Measurements from ENCODE around the gene ASB6. TPM values are rescaled to one million over a fixed set of nuclear protein-coding genes. Genes with fewer than 3 reads are reported as not detected.
A peak's percentile ranks its signal among the peaks of the same experiment; 100 is the strongest.

Gene ASB6
- total and polyA plus RNA-seq, 7 experiments from 2014 or later: 18.5 to 40.9 (median 28.1) TPM

- POLR2A ChIA-PET: no interaction called here
- ATAC-seq (no peak), DNase-seq (no peak)
- intact Hi-C loops (cut with micrococcal nuclease): no loop called here
- CTCF ChIA-PET: interaction anchor here (0.5 to 1.7 kb wide), 2 partner anchors 11 to 458 kb away, joined by 3 to 4 read pairs; no protein-coding TSS in a partner anchor
- peaks cover 6 to 55% (median 18%) of the 10 kb centered on the region in 3 experiments for H3K36me3 ChIP-seq (ENCODE audit: control insufficient read depth in 2 of 3, insufficient read depth in 3 of 3, low read length in 3 of 3)
- no peak overlapping the region for H3K27ac ChIP-seq (ENCODE audit: low read depth, low read length)
- no peaks in the 10 kb centered on the region for H3K9me3 ChIP-seq (ENCODE audit: control insufficient read depth in 2 of 3, low read length in 3 of 3)
- Mint-ChIP-seq H3K27ac (peak overlapping the region in 4 of 9 donors; percentile 25 to 73 (median 55)), H3K9me3 (no peaks in the 10 kb centered on the region), H3K4me3 (peak overlapping the region in 1 of 10 donors; percentile 47), H3K36me3 (peaks cover 0 to 9% (median 0%) of the 10 kb centered on the region in 5 donors), H3K27me3 (no peaks in the 10 kb centered on the region), H3K4me1 (peaks cover 36 to 57% (median 51%) of the 10 kb centered on the region in 7 donors)
- H3K4me3 ChIP-seq (ENCODE audit: low read length): no peak overlapping the region
- H3K4me1 ChIP-seq (ENCODE audit: control insufficient read depth in 2 of 2, insufficient read depth in 2 of 2, low read length in 2 of 2): peaks cover 22 to 26% of the 10 kb centered on the region in 2 donors
- no peaks in the 10 kb centered on the region for H3K27me3 ChIP-seq (ENCODE audit: control insufficient read depth in 2 of 2, insufficient read depth in 2 of 2, low read length in 2 of 2)
Observed at GRCh38 chr9:129631674-129632129, 10.2 kb downstream of the ASB6 start.

- intact Hi-C loops (cut with micrococcal nuclease): no loop called here
- no peak for ATAC-seq
- Histone ChIP-seq H3K4me3 (ENCODE audit: low read length) (no peak overlapping the region), H3K4me1 (ENCODE audit: control insufficient read depth in 2 of 2, insufficient read depth in 2 of 2, low read length in 2 of 2) (peaks cover 22 to 26% of the 10 kb centered on the region in 2 donors), H3K27ac (ENCODE audit: low read depth, low read length) (no peak overlapping the region), H3K36me3 (ENCODE audit: control insufficient read depth in 2 of 3, insufficient read depth in 3 of 3, low read length in 3 of 3) (peaks cover 6 to 57% (median 18%) of the 10 kb centered on the region in 3 experiments), H3K9me3 (ENCODE audit: control insufficient read depth in 2 of 3, low read length in 3 of 3) (no peaks in the 10 kb centered on the region), H3K27me3 (ENCODE audit: control insufficient read depth in 2 of 2, insufficient read depth in 2 of 2, low read length in 2 of 2) (no peaks in the 10 kb centered on the region)
- DNase-seq: no peak
- peaks cover 0 to 9% (median 0%) of the 10 kb centered on the region in 5 donors for H3K36me3 Mint-ChIP-seq
- H3K9me3 Mint-ChIP-seq: no peaks in the 10 kb centered on the region
- ChIA-PET POLR2A (no interaction called here), CTCF (interaction anchor here (0.5 to 1.9 kb wide), 3 partner anchors 12 to 492 kb away, joined by 3 to 6 read pairs (median 4); no protein-coding TSS in a partner anchor)
- peak overlapping the region in 6 of 9 donors; percentile 23 to 87 (median 44) for H3K27ac Mint-ChIP-seq
- H3K4me3 Mint-ChIP-seq: peak overlapping the region in 2 of 10 donors; percentile 14 to 29
- peaks cover 37 to 57% (median 52%) of the 10 kb centered on the region in 7 donors for H3K4me1 Mint-ChIP-seq
- no peaks in the 10 kb centered on the region for H3K27me3 Mint-ChIP-seq
Observed at GRCh38 chr9:129630967-129631673, 10.8 kb downstream of the ASB6 start.

GRCh38 chr9:129629251-129629820 lies 12.6 kb downstream of the ASB6 start:
- Mint-ChIP-seq H3K27ac (peak overlapping the region in 6 of 9 donors; percentile 13 to 94 (median 72)), H3K4me1 (peaks cover 38 to 69% (median 63%) of the 10 kb centered on the region in 7 donors), H3K9me3 (no peaks in the 10 kb centered on the region), H3K27me3 (no peaks in the 10 kb centered on the region), H3K4me3 (peak overlapping the region in 5 of 10 donors; percentile 29 to 95 (median 61)), H3K36me3 (peaks cover 0 to 5% (median 0%) of the 10 kb centered on the region in 5 donors)
- intact Hi-C loops (cut with micrococcal nuclease): loop anchor here (5.0 to 10.0 kb wide), 5 partner anchors 163 to 258 kb away; partner anchors contain the start of gene TOR1B (in 1 of the 2)
- ChIA-PET POLR2A (interaction anchor here (1.3 to 2.7 kb wide), 2 partner anchors 8 to 10 kb away, joined by 3 to 8 read pairs; no protein-coding TSS in a partner anchor), CTCF (interaction anchor here (0.6 to 1.9 kb wide), 3 partner anchors 10 to 490 kb away, joined by 3 to 6 read pairs (median 5); no protein-coding TSS in a partner anchor)
- no peak overlapping the region for H3K27ac ChIP-seq (ENCODE audit: low read depth, low read length)
- no peak overlapping the region for H3K4me3 ChIP-seq (ENCODE audit: low read length)
- H3K4me1 ChIP-seq (ENCODE audit: control insufficient read depth in 2 of 2, insufficient read depth in 2 of 2, low read length in 2 of 2): peaks cover 26 to 39% of the 10 kb centered on the region in 2 donors
- no peak for DNase-seq
- H3K27me3 ChIP-seq (ENCODE audit: control insufficient read depth in 2 of 2, insufficient read depth in 2 of 2, low read length in 2 of 2): no peaks in the 10 kb centered on the region
- H3K9me3 ChIP-seq (ENCODE audit: control insufficient read depth in 2 of 3, low read length in 3 of 3): no peaks in the 10 kb centered on the region
- H3K36me3 ChIP-seq (ENCODE audit: control insufficient read depth in 2 of 3, insufficient read depth in 3 of 3, low read length in 3 of 3): peaks cover 0 to 41% (median 4%) of the 10 kb centered on the region in 3 experiments
- no peak for ATAC-seq

GRCh38 chr9:129628709-129629108 lies 13.2 kb downstream of the ASB6 start:
- H3K9me3 ChIP-seq (ENCODE audit: control insufficient read depth in 2 of 3, low read length in 3 of 3): no peaks in the 10 kb centered on the region
- H3K36me3 ChIP-seq (ENCODE audit: control insufficient read depth in 2 of 3, insufficient read depth in 3 of 3, low read length in 3 of 3): peaks cover 0 to 35% (median 4%) of the 10 kb centered on the region in 3 experiments
- no peaks in the 10 kb centered on the region for H3K27me3 Mint-ChIP-seq
- no peak overlapping the region for H3K4me3 ChIP-seq (ENCODE audit: low read length)
- POLR2A ChIA-PET: interaction anchor here (2.7 kb wide), 1 partner anchor 8 kb away, joined by 8 read pairs; no protein-coding TSS in a partner anchor
- intact Hi-C loops (cut with micrococcal nuclease): loop anchor here (5.0 to 10.0 kb wide), 5 partner anchors 164 to 259 kb away; partner anchors contain the start of gene TOR1B (in 1 of the 2)
- peak overlapping the region in 7 of 9 donors; percentile 13 to 94 (median 56) for H3K27ac Mint-ChIP-seq
- peaks cover 41 to 74% (median 68%) of the 10 kb centered on the region in 7 donors for H3K4me1 Mint-ChIP-seq
- H3K36me3 Mint-ChIP-seq: peaks cover 0 to 5% (median 0%) of the 10 kb centered on the region in 5 donors
- ATAC-seq (no peak), DNase-seq (no peak)
- H3K27ac ChIP-seq (ENCODE audit: low read depth, low read length): peak overlapping the region; percentile 89
- CTCF ChIA-PET: no interaction called here
- no peaks in the 10 kb centered on the region for H3K27me3 ChIP-seq (ENCODE audit: control insufficient read depth in 2 of 2, insufficient read depth in 2 of 2, low read length in 2 of 2)
- peak overlapping the region in 6 of 10 donors; percentile 29 to 95 (median 46) for H3K4me3 Mint-ChIP-seq
- H3K4me1 ChIP-seq (ENCODE audit: control insufficient read depth in 2 of 2, insufficient read depth in 2 of 2, low read length in 2 of 2): peaks cover 27 to 42% of the 10 kb centered on the region in 2 donors
- peaks cover 0 to 4% (median 0%) of the 10 kb centered on the region in 11 donors for H3K9me3 Mint-ChIP-seq

- POLR2A ChIA-PET: interaction anchor here (0.6 to 5.6 kb wide), 5 partner anchors 9 to 489 kb away, joined by 4 to 35 read pairs (median 9); partner anchors contain the start of genes ASB6 and IER5L
- Mint-ChIP-seq H3K27me3 (peaks cover 0 to 6% (median 0%) of the 10 kb centered on the region in 5 donors), H3K36me3 (peaks cover 0 to 5% (median 0%) of the 10 kb centered on the region in 5 donors), H3K27ac (peak overlapping the region; percentile 88 to 99 (median 94)), H3K4me3 (peak overlapping the region; percentile 85 to 95 (median 88)), H3K4me1 (peaks cover 41 to 74% (median 68%) of the 10 kb centered on the region in 7 donors), H3K9me3 (peaks cover 0 to 4% (median 0%) of the 10 kb centered on the region in 11 donors)
- no peak for DNase-seq
- no peak for ATAC-seq
- H3K4me1 ChIP-seq (ENCODE audit: control insufficient read depth in 2 of 2, insufficient read depth in 2 of 2, low read length in 2 of 2): peaks cover 27 to 42% of the 10 kb centered on the region in 2 donors
- CTCF ChIA-PET: interaction anchor here (2.1 kb wide), 1 partner anchor 489 kb away, joined by 7 read pairs; no protein-coding TSS in a partner anchor
- peak overlapping the region; percentile 89 for H3K27ac ChIP-seq (ENCODE audit: low read depth, low read length)
- intact Hi-C loops (cut with micrococcal nuclease): loop anchor here (5.0 to 10.0 kb wide), 5 partner anchors 165 to 260 kb away; partner anchors contain the start of gene TOR1B (in 1 of the 2)
- peak overlapping the region; percentile 85 for H3K4me3 ChIP-seq (ENCODE audit: low read length)
- peaks cover 0 to 26% (median 4%) of the 10 kb centered on the region in 3 experiments for H3K36me3 ChIP-seq (ENCODE audit: control insufficient read depth in 2 of 3, insufficient read depth in 3 of 3, low read length in 3 of 3)
- no peaks in the 10 kb centered on the region for H3K9me3 ChIP-seq (ENCODE audit: control insufficient read depth in 2 of 3, low read length in 3 of 3)
- H3K27me3 ChIP-seq (ENCODE audit: control insufficient read depth in 2 of 2, insufficient read depth in 2 of 2, low read length in 2 of 2): no peaks in the 10 kb centered on the region
Observed at GRCh38 chr9:129627556-129628440, 14.2 kb downstream of the ASB6 start.

Measured in naive thymus-derived CD4-positive, alpha-beta T cell (primary cell).